Measurements from ENCODE around the gene FN1.

The FN1 gene

GRCh38 chr2:215425021-215425782 is 10.7 kb downstream of the FN1 start:
- Histone ChIP-seq H3K27ac (ENCODE audit: low read length) (no peak overlapping the region), H2AFZ (ENCODE audit: low read depth, low read length) (no peak overlapping the region), H3K27me3 (ENCODE audit: insufficient read depth, low read length, poor library complexity) (no peaks in the 10 kb centered on the region), H3K4me1 (ENCODE audit: insufficient read depth, low read length) (no peaks in the 10 kb centered on the region), H3K4me3 (ENCODE audit: low read depth in 1 of 2, low read length in 2 of 2) (no peak overlapping the region), H3K4me2 (ENCODE audit: insufficient read depth, low read length) (no peak overlapping the region), H4K20me1 (ENCODE audit: insufficient read depth, low read length) (no peaks in the 10 kb centered on the region), H3K9ac (ENCODE audit: low read depth, low read length) (no peak overlapping the region), H3K36me3 (ENCODE audit: insufficient read depth, low read length) (no peaks in the 10 kb centered on the region), H3K79me2 (ENCODE audit: insufficient read depth, low read length) (no peaks in the 10 kb centered on the region), H3K9me3 (ENCODE audit: insufficient read depth, low read length, severe bottlenecking) (no peaks in the 10 kb centered on the region)
- ATAC-seq (ENCODE audit: insufficient read depth, low read depth) = no peak
- TF ChIP-seq EZH2 (IDR thresholded peaks at IDR 0.05; ENCODE audit: borderline replicate concordance, low read depth, low read length, severe bottlenecking) = no peak
- TF ChIP-seq CTCF (IDR thresholded peaks at IDR 0.05; ENCODE audit: borderline replicate concordance, extremely low read depth, low read length, poor library complexity, severe bottlenecking) = no peak
- DNase-seq = no peak

- no peaks in the 10 kb centered on the region for H3K27me3 ChIP-seq (ENCODE audit: insufficient read depth, low read length, poor library complexity)
- H3K4me2 ChIP-seq (ENCODE audit: insufficient read depth, low read length) = no peak overlapping the region
- ATAC-seq (ENCODE audit: insufficient read depth, low read depth) = no peak
- H3K27ac ChIP-seq (ENCODE audit: low read length) = no peak overlapping the region
- H3K79me2 ChIP-seq (ENCODE audit: insufficient read depth, low read length) = no peaks in the 10 kb centered on the region
- no peaks in the 10 kb centered on the region for H3K4me1 ChIP-seq (ENCODE audit: insufficient read depth, low read length)
- TF ChIP-seq CTCF (IDR thresholded peaks at IDR 0.05; ENCODE audit: borderline replicate concordance, extremely low read depth, low read length, poor library complexity, severe bottlenecking) = no peak
- TF ChIP-seq EZH2 (IDR thresholded peaks at IDR 0.05; ENCODE audit: borderline replicate concordance, low read depth, low read length, severe bottlenecking) = no peak
- H3K4me3 ChIP-seq (ENCODE audit: low read depth in 1 of 2, low read length in 2 of 2) = no peak overlapping the region
- H2AFZ ChIP-seq (ENCODE audit: low read depth, low read length) = no peak overlapping the region
- DNase-seq = no peak
- no peaks in the 10 kb centered on the region for H4K20me1 ChIP-seq (ENCODE audit: insufficient read depth, low read length)
- no peaks in the 10 kb centered on the region for H3K36me3 ChIP-seq (ENCODE audit: insufficient read depth, low read length)
- no peaks in the 10 kb centered on the region for H3K9me3 ChIP-seq (ENCODE audit: insufficient read depth, low read length, severe bottlenecking)
- H3K9ac ChIP-seq (ENCODE audit: low read depth, low read length) = no peak overlapping the region
Measured at GRCh38 chr2:215423928-215424540, 11.8 kb downstream of the FN1 start.

GRCh38 chr2:215423234-215423633 is 12.6 kb downstream of the FN1 start:
- H3K4me1 ChIP-seq (ENCODE audit: insufficient read depth, low read length) = no peaks in the 10 kb centered on the region
- H3K9me3 ChIP-seq (ENCODE audit: insufficient read depth, low read length, severe bottlenecking) = no peaks in the 10 kb centered on the region
- no peaks in the 10 kb centered on the region for H4K20me1 ChIP-seq (ENCODE audit: insufficient read depth, low read length)
- ATAC-seq (ENCODE audit: insufficient read depth, low read depth) (no peak), DNase-seq (no peak)
- no peak overlapping the region for H2AFZ ChIP-seq (ENCODE audit: low read depth, low read length)
- H3K4me2 ChIP-seq (ENCODE audit: insufficient read depth, low read length) = no peak overlapping the region
- H3K27me3 ChIP-seq (ENCODE audit: insufficient read depth, low read length, poor library complexity) = no peaks in the 10 kb centered on the region
- TF ChIP-seq CTCF (IDR thresholded peaks at IDR 0.05; ENCODE audit: borderline replicate concordance, extremely low read depth, low read length, poor library complexity, severe bottlenecking) (no peak), EZH2 (IDR thresholded peaks at IDR 0.05; ENCODE audit: borderline replicate concordance, low read depth, low read length, severe bottlenecking) (no peak)
- H3K27ac ChIP-seq (ENCODE audit: low read length) = no peak overlapping the region
- H3K36me3 ChIP-seq (ENCODE audit: insufficient read depth, low read length) = no peaks in the 10 kb centered on the region
- H3K79me2 ChIP-seq (ENCODE audit: insufficient read depth, low read length) = no peaks in the 10 kb centered on the region
- H3K9ac ChIP-seq (ENCODE audit: low read depth, low read length) = no peak overlapping the region
- no peak overlapping the region for H3K4me3 ChIP-seq (ENCODE audit: low read depth in 1 of 2, low read length in 2 of 2)
